OCI-LY7 (cell line): ENCODE results near the gene CHAF1A. TPM values are rescaled to one million over a fixed set of nuclear protein-coding genes. Genes with fewer than 3 reads are reported as not detected.

Experiments
- BruUV-seq: library from RNA; stranded (reverse); fragments of 400-500 nt; replicated peaks from 2 replicates; lab custom pipeline; 2021; lab: Mats Ljungman, UMichigan
- CTCF ChIA-PET: fragments of 300-600 bp; sonication (Branson Sonifier 250); formaldehyde crosslinking; loops from one replicate; lab custom pipeline; 2022; ENCODE audit warnings: antibody characterized with exemption; ENCODE audit not compliant: unreplicated experiment; lab: Charles Lee
- POLR2A ChIA-PET: fragments of 300-600 bp; sonication (Branson Sonifier 250); formaldehyde crosslinking; loops from one replicate; lab custom pipeline; 2022; ENCODE audit warnings: antibody characterized with exemption; lab: Charles Lee
- DNase-seq: peaks from one replicate; pipeline ENCODE4 v3.0.0-alpha.2; 2015; ENCODE audit warnings: low spot score
- H2AFZ ChIP-seq: fragments of 200-600 bp; sonication (generic), shearing (Covaris generic); 2 replicates; pipeline ENCODE4 v1.6.1; 2014; ENCODE audit warnings: mild to moderate bottlenecking, antibody characterized with exemption, low read length, moderate library complexity
- H3K27ac ChIP-seq: fragments of 200-600 bp; sonication (generic); 2 replicates; pipeline ENCODE4 v1.5.1; 2014; ENCODE audit warnings: mixed run types, low read depth, mild to moderate bottlenecking, moderate library complexity, low read length, inconsistent platforms; ENCODE audit not compliant: poor library complexity, severe bottlenecking
- H3K36me3 ChIP-seq: fragments of 200-600 bp; sonication (generic); 2 replicates; pipeline ENCODE4 v1.6.1; 2014; ENCODE audit warnings: mild to moderate bottlenecking, antibody characterized with exemption, low read length, moderate library complexity, mixed read lengths; ENCODE audit not compliant: insufficient read depth
- H3K4me1 ChIP-seq: fragments of 200-600 bp; sonication (generic); 2 replicates; pipeline ENCODE4 v1.5.1; 2014; ENCODE audit warnings: mild to moderate bottlenecking, low read length; ENCODE audit not compliant: insufficient read depth, poor library complexity, severe bottlenecking
- H3K4me2 ChIP-seq: fragments of 200-600 bp; sonication (generic); 2 replicates; pipeline ENCODE4 v1.6.1; 2014; ENCODE audit warnings: mild to moderate bottlenecking, low read length
- H3K4me3 ChIP-seq: fragments of 200-600 bp; sonication (generic); 2 replicates; pipeline ENCODE4 v1.5.1; 2014; ENCODE audit warnings: mild to moderate bottlenecking, low read depth, low read length; ENCODE audit not compliant: poor library complexity, severe bottlenecking
- H3K79me2 ChIP-seq: fragments of 200-600 bp; sonication (generic); 2 replicates; pipeline ENCODE4 v1.6.1; 2016; ENCODE audit warnings: low read depth, mild to moderate bottlenecking, low read length, moderate library complexity, mixed read lengths; ENCODE audit not compliant: insufficient read depth
- H3K9me2 ChIP-seq: fragments of 200-600 bp; sonication (generic); 2 replicates; pipeline ENCODE4 v1.6.1; 2016; ENCODE audit warnings: mild to moderate bottlenecking, low read length, mixed read lengths; ENCODE audit not compliant: insufficient read depth
- H3K9me3 ChIP-seq: fragments of 200-600 bp; sonication (generic); 2 replicates; pipeline ENCODE4 v1.6.1; 2014; ENCODE audit warnings: mild to moderate bottlenecking, mixed run types, low read length, mixed read lengths
- H4K20me1 ChIP-seq: fragments of 200-600 bp; sonication (generic); 2 replicates; pipeline ENCODE4 v1.6.1; 2014; ENCODE audit warnings: mild to moderate bottlenecking, antibody characterized with exemption, low read length, moderate library complexity, mixed read lengths; ENCODE audit not compliant: insufficient read depth
- CTCF ChIP-seq: fragments of 200-600 bp; sonication (generic); conservative IDR thresholded peaks from 2 replicates; pipeline ENCODE4 v1.5.1; 2014; ENCODE audit warnings: mild to moderate bottlenecking, antibody characterized with exemption, low read length, moderate library complexity, mixed read lengths
- EZH2phosphoT487 ChIP-seq: fragments of 200-600 bp; sonication (generic); IDR thresholded peaks from 2 replicates; pipeline ENCODE4 v1.6.1; 2018; ENCODE audit warnings: low read depth, borderline replicate concordance, mild to moderate bottlenecking, mixed run types, antibody characterized with exemption, low read length, moderate library complexity, mixed read lengths
- intact Hi-C: fragments of 100-400 bp; cut with micrococcal nuclease; formaldehyde crosslinking; loops from one replicate; pipeline ENCODE4 v1.10.0; 2022; ENCODE audit not compliant: unreplicated experiment
- total RNA-seq, 2 experiments: library from RNA; depleted of rRNA in 1 of 2; stranded (reverse); fragments of >200 nt in 1 of 2; shearing (Covaris generic) in 1 of 2; gene quantifications; 2 replicates each; pipeline ENCODE4 v1.2.3, GENCODE V29; 2014 to 2022

CHAF1A gene
- total RNA-seq, 2 experiments from 2014 or later, result 107 to 119 TPM

- H3K4me1 ChIP-seq, result peaks cover 38% of the 10 kb centered on the region
- intact Hi-C loops, result loop anchor here (5.0 to 10.0 kb wide), 2 partner anchors 69 to 392 kb away; partner anchors contain the start of genes FEM1A and HDGFL2
- BruUV-seq, result no TSS peak
- H3K79me2 ChIP-seq, result peaks cover 80% of the 10 kb centered on the region
- H3K36me3 ChIP-seq, result peaks cover 60% of the 10 kb centered on the region
- peaks cover 29% of the 10 kb centered on the region for H4K20me1 ChIP-seq
- ChIA-PET CTCF (no interaction called here), POLR2A (no interaction called here)
- no peaks in the 10 kb centered on the region for H3K9me3 ChIP-seq
- no peaks in the 10 kb centered on the region for H3K9me2 ChIP-seq
- peak overlapping the region; percentile 99 for H3K4me3 ChIP-seq
- H2AFZ ChIP-seq, result peak overlapping the region; percentile 29; the same call in 1 of the 2 replicates
- no peak for TF ChIP-seq CTCF
- TF ChIP-seq EZH2phosphoT487, result no peak
- DNase-seq, result peak; percentile 37
- H3K27ac ChIP-seq, result peak overlapping the region; percentile 70
- H3K4me2 ChIP-seq, result peak overlapping the region; percentile 99
These were observed 743 bp downstream of the CHAF1A start for GRCh38 chr19:4403005-4403761.

- BruUV-seq, result TSS peak; percentile 31
- Histone ChIP-seq H4K20me1 (peaks cover 24% of the 10 kb centered on the region), H3K27ac (no peak overlapping the region), H2AFZ (no peak overlapping the region), H3K9me3 (no peaks in the 10 kb centered on the region), H3K79me2 (peaks cover 85% of the 10 kb centered on the region), H3K4me2 (no peak overlapping the region), H3K36me3 (peaks cover 77% of the 10 kb centered on the region), H3K4me3 (no peak overlapping the region), H3K4me1 (peaks cover 26% of the 10 kb centered on the region), H3K9me2 (no peaks in the 10 kb centered on the region)
- ChIA-PET POLR2A (no interaction called here), CTCF (no interaction called here)
- no peak for DNase-seq
- no peak for TF ChIP-seq CTCF
- no peak for TF ChIP-seq EZH2phosphoT487
- intact Hi-C loops, result loop anchor here (10.0 kb wide), 1 partner anchor 389 kb away; the partner anchor contains the start of gene FEM1A
These were observed 3.5 kb downstream of the CHAF1A start for GRCh38 chr19:4405977-4406376.

GRCh38 chr19:4406626-4407025, 4.2 kb downstream of the CHAF1A start:
- no TSS peak for BruUV-seq
- no peaks in the 10 kb centered on the region for H3K9me2 ChIP-seq
- CTCF ChIA-PET, result no interaction called here
- peaks cover 90% of the 10 kb centered on the region for H3K79me2 ChIP-seq
- TF ChIP-seq CTCF (no peak), EZH2phosphoT487 (no peak)
- H3K27ac ChIP-seq, result no peak overlapping the region
- DNase-seq, result no peak
- no peak overlapping the region for H3K4me3 ChIP-seq
- POLR2A ChIA-PET, result no interaction called here
- H3K9me3 ChIP-seq, result no peaks in the 10 kb centered on the region
- H3K36me3 ChIP-seq, result peaks cover 84% of the 10 kb centered on the region
- intact Hi-C loops, result loop anchor here (10.0 kb wide), 1 partner anchor 388 kb away; the partner anchor contains the start of gene FEM1A
- no peak overlapping the region for H3K4me2 ChIP-seq
- peaks cover 19% of the 10 kb centered on the region for H3K4me1 ChIP-seq
- H2AFZ ChIP-seq, result no peak overlapping the region
- peaks cover 24% of the 10 kb centered on the region for H4K20me1 ChIP-seq
